ENCODE measurements around the gene PRKG1. TPM values are rescaled to one million over a fixed set of nuclear protein-coding genes. Genes with fewer than 3 reads are reported as not detected.

The PRKG1 gene
- total and polyA plus RNA-seq, 7 donors, result 4.5 to 49.0 (median 31.7) TPM

GRCh38 chr10:52020702-52021101 lies 946.4 kb downstream of the PRKG1 start:
- DNase-seq, result no peak
- Histone ChIP-seq H3K36me3 (ENCODE audit: insufficient read depth in 1 of 2, low read depth in 1 of 2) (no peaks in the 10 kb centered on the region), H3K4me1 (no peaks in the 10 kb centered on the region), H3K27ac (no peak overlapping the region), H3K9me3 (no peaks in the 10 kb centered on the region), H3K4me3 (no peak overlapping the region), H3K27me3 (ENCODE audit: insufficient read depth in 3 of 3, low read length in 2 of 3) (no peaks in the 10 kb centered on the region)
- intact Hi-C loops (cut with DNase I), result no loop called here
- no peak for ATAC-seq
- TF ChIP-seq CTCF (IDR thresholded peaks at IDR 0.05), result no peak
- WGBS, 3 donors, result 73 to 85% (median 79%) methylated on average over 2 of the region's 2 CpGs

- intact Hi-C loops (cut with DNase I), result no loop called here
- peaks cover 5% of the 10 kb centered on the region for H3K4me1 ChIP-seq
- no peaks in the 10 kb centered on the region for H3K27me3 ChIP-seq (ENCODE audit: insufficient read depth in 3 of 3, low read length in 2 of 3)
- H3K36me3 ChIP-seq (ENCODE audit: insufficient read depth in 1 of 2, low read depth in 1 of 2), result no peaks in the 10 kb centered on the region
- no peak overlapping the region for H3K27ac ChIP-seq
- no peaks in the 10 kb centered on the region for H3K9me3 ChIP-seq
- TF ChIP-seq CTCF (IDR thresholded peaks at IDR 0.05), result no peak
- DNase-seq (no peak), ATAC-seq (no peak)
- H3K4me3 ChIP-seq, result no peak overlapping the region
- 83 to 94% (median 90%) methylated on average over 4 of the region's 4 CpGs for WGBS, 3 donors
Observed at GRCh38 chr10:52027055-52027705, 952.9 kb downstream of the PRKG1 start.

GRCh38 chr10:52028523-52028858 lies 954.2 kb downstream of the PRKG1 start:
- intact Hi-C loops (cut with DNase I), result no loop called here
- DNase-seq, result no peak
- no peaks in the 10 kb centered on the region for H3K36me3 ChIP-seq (ENCODE audit: insufficient read depth in 1 of 2, low read depth in 1 of 2)
- no peak overlapping the region for H3K27ac ChIP-seq
- H3K4me1 ChIP-seq, result peaks cover 5% of the 10 kb centered on the region
- H3K27me3 ChIP-seq (ENCODE audit: insufficient read depth in 3 of 3, low read length in 2 of 3), result no peaks in the 10 kb centered on the region
- H3K9me3 ChIP-seq, result no peaks in the 10 kb centered on the region
- WGBS, 3 donors, result 55 to 84% (median 58%) methylated on average over 2 of the region's 2 CpGs
- H3K4me3 ChIP-seq, result no peak overlapping the region
- ATAC-seq, result no peak
- TF ChIP-seq CTCF (IDR thresholded peaks at IDR 0.05), result no peak

- Histone ChIP-seq H3K4me1 (peaks cover 5% of the 10 kb centered on the region), H3K4me3 (no peak overlapping the region), H3K36me3 (ENCODE audit: insufficient read depth in 1 of 2, low read depth in 1 of 2) (no peaks in the 10 kb centered on the region), H3K9me3 (no peaks in the 10 kb centered on the region), H3K27ac (no peak overlapping the region), H3K27me3 (ENCODE audit: insufficient read depth in 3 of 3, low read length in 2 of 3) (no peaks in the 10 kb centered on the region)
- intact Hi-C loops (cut with DNase I), result no loop called here
- ATAC-seq (no peak), DNase-seq (no peak)
- TF ChIP-seq CTCF (IDR thresholded peaks at IDR 0.05), result no peak
- WGBS, 3 donors, result 50 to 73% (median 65%) methylated on average over 2 of the region's 2 CpGs
Observed at GRCh38 chr10:52029628-52030027, 955.3 kb downstream of the PRKG1 start.
